HepG2 (cell line): ENCODE results near the gene GPR152. TPM values are rescaled to one million over a fixed set of nuclear protein-coding genes. Genes with fewer than 3 reads are reported as not detected.

ENCODE experiments used
- ATF7-NPFF ChIP-seq: sonication (generic); formaldehyde crosslinking; IDR thresholded peaks from 2 replicates; pipeline ENCODE4 v1.8.1; 2023; ENCODE audit warnings: mild to moderate bottlenecking, low read depth, missing genetic modification reagents, moderate library complexity
- DRAP1 ChIP-seq: IDR thresholded peaks from 2 replicates; pipeline ENCODE4 v1.6.1; 2016; ENCODE audit warnings: missing genetic modification reagents, missing compliant biosample characterization
- GATA4 ChIP-seq: sonication (generic); IDR thresholded peaks from 2 replicates; pipeline ENCODE4 v1.6.1; 2016; ENCODE audit warnings: antibody characterized with exemption, low read depth, borderline replicate concordance
- GATAD1 ChIP-seq: IDR thresholded peaks from 2 replicates; pipeline ENCODE4 v1.6.1; 2016; ENCODE audit warnings: missing genetic modification reagents, missing compliant biosample characterization
- MED8 ChIP-seq: sonication (generic); formaldehyde crosslinking; IDR thresholded peaks from 2 replicates; pipeline ENCODE4 v1.8.1; 2023; ENCODE audit warnings: mild to moderate bottlenecking, missing genetic modification reagents; ENCODE audit not compliant: insufficient replicate concordance
- MTF1 ChIP-seq: sonication (generic); formaldehyde crosslinking; IDR thresholded peaks from 2 replicates; pipeline ENCODE4 v1.5.0; 2020; ENCODE audit warnings: missing genetic modification reagents
- NR2F6 ChIP-seq, 2 experiments: IDR thresholded peaks; 2 replicates each; pipeline ENCODE4 v1.6.1; 2016; ENCODE audit warnings: antibody characterized with exemption in 1 of 2, mild to moderate bottlenecking in 1 of 2
- SAP130 ChIP-seq: IDR thresholded peaks from 2 replicates; pipeline ENCODE4 v1.6.1; 2016; ENCODE audit warnings: low read depth
- SMAD9 ChIP-seq: sonication (generic); formaldehyde crosslinking; IDR thresholded peaks from 2 replicates; pipeline ENCODE4 v1.5.1; 2020; ENCODE audit warnings: mild to moderate bottlenecking, missing genetic modification reagents
- SPEN ChIP-seq: sonication (generic); formaldehyde crosslinking; IDR thresholded peaks from 2 replicates; pipeline ENCODE4 v1.5.1; 2020; ENCODE audit warnings: low read depth, mild to moderate bottlenecking, missing genetic modification reagents
- SRY ChIP-seq: sonication (generic); formaldehyde crosslinking; IDR thresholded peaks from 2 replicates; pipeline ENCODE4 v1.8.0; 2022; ENCODE audit warnings: mild to moderate bottlenecking, missing genetic modification reagents
- U2AF1 ChIP-seq: fragments of 200-400 bp; formaldehyde crosslinking; optimal IDR thresholded peaks from 2 replicates; pipeline ENCODE3; 2017; ENCODE audit warnings: mild to moderate bottlenecking, low read depth, low read length
- ZKSCAN5 ChIP-seq: sonication (generic); formaldehyde crosslinking; IDR thresholded peaks from 2 replicates; pipeline ENCODE4 v1.5.1; 2020; ENCODE audit warnings: mild to moderate bottlenecking, missing genetic modification reagents
- ZNF224 ChIP-seq: sonication (generic); formaldehyde crosslinking; IDR thresholded peaks from 2 replicates; pipeline ENCODE4 v1.5.0; 2020; ENCODE audit warnings: mild to moderate bottlenecking, missing genetic modification reagents
- ZNF280D ChIP-seq: sonication (generic); formaldehyde crosslinking; IDR thresholded peaks from 2 replicates; pipeline ENCODE4 v1.5.1; 2020; ENCODE audit warnings: mild to moderate bottlenecking, missing genetic modification reagents
- ZNF543 ChIP-seq: sonication (generic); formaldehyde crosslinking; IDR thresholded peaks from 2 replicates; pipeline ENCODE4 v1.4.0; 2020; ENCODE audit warnings: mild to moderate bottlenecking, missing genetic modification reagents
- ZNF597 ChIP-seq: sonication (generic); formaldehyde crosslinking; IDR thresholded peaks from 2 replicates; pipeline ENCODE4 v1.5.0; 2020; ENCODE audit warnings: missing genetic modification reagents
- ZNF746 ChIP-seq: sonication (generic); formaldehyde crosslinking; IDR thresholded peaks from 2 replicates; pipeline ENCODE4 v1.8.0; 2022; ENCODE audit warnings: mild to moderate bottlenecking, missing genetic modification reagents
- polyA plus RNA-seq, 8 experiments: library from polyadenylated mRNA; depleted of rRNA in 3 of 8; stranded (reverse) in 7 of 8; unstranded in 1 of 8; fragments of >200 nt; fragmentation: Illumina TruSeq in 4 of 8; extraction: Trizol in 4 of 8; gene quantifications; 2 replicates each; pipeline versions ENCODE4 v1.2.1 to v1.2.3, GENCODE V29; 2011 to 2016; ENCODE audit warnings: low read depth in 4 of 8, missing spikeins in 1 of 8, mixed read lengths in 1 of 8; ENCODE audit not compliant: insufficient read depth in 1 of 8
- total RNA-seq, 5 experiments: library from RNA; depleted of rRNA; stranded (reverse); fragments of >200 nt; fragmentation: Illumina TruSeq; extraction: Trizol; gene quantifications; 2 replicates each; pipeline ENCODE4 v1.2.3, GENCODE V29; 2016; ENCODE audit warnings: low read depth in 1 of 5
- TF ChIP-seq, protein P1 (sequence below): sonication (generic); formaldehyde crosslinking; IDR thresholded peaks from 2 replicates; pipeline ENCODE4 v1.8.1; 2023; ENCODE audit warnings: mild to moderate bottlenecking, inconsistent platforms, moderate library complexity, missing genetic modification reagents, borderline replicate concordance
- TF ChIP-seq, protein P2 (sequence below), 2 experiments: sonication (generic) in 1 of 2; formaldehyde crosslinking in 1 of 2; IDR thresholded peaks; 2 replicates each; pipeline versions ENCODE4 v1.5.1 to v1.6.1; 2011 to 2020; ENCODE audit warnings: borderline replicate concordance in 1 of 2, low read depth in 1 of 2, low read length in 1 of 2, mild to moderate bottlenecking in 1 of 2, missing genetic modification reagents in 1 of 2, moderate library complexity in 1 of 2

GPR152 gene
- total and polyA plus RNA-seq, 2 of the 13 experiments (the other 11 are each of a cell fraction or from before 2014, with no cell fraction given): not detected

GRCh38 chr11:67464411-67465188 lies 12.1 kb upstream of the GPR152 start (continued):
- TF ChIP-seq ZNF280D (CRISPR knock-in tag) (peak; percentile 58; the same call in 1 of the 2 replicates), GATA4 (0 out of 2 replicates have a peak, but pooled peaks have one; percentile 32), ATF7-NPFF (CRISPR knock-in tag) (0 out of 2 replicates have a peak, but pooled peaks have one; percentile 17), SMAD9 (CRISPR knock-in tag) (peak; percentile 38; the same call in 1 of the 2 replicates), NR2F6 (IDR thresholded peaks at IDR 0.05) (no peak), NR2F6 (CRISPR knock-in tag; IDR thresholded peaks at IDR 0.05) (peak; percentile 5; the same call in 1 of the 2 replicates), ZNF597 (CRISPR knock-in tag) (no peak), GATAD1 (CRISPR knock-in tag) (peak; percentile 71), ZNF543 (CRISPR knock-in tag) (0 out of 2 replicates have a peak, but pooled peaks have one; percentile 14), MTF1 (CRISPR knock-in tag) (no peak), SPEN (CRISPR knock-in tag) (peak; percentile 60), ZNF746 (CRISPR knock-in tag) (no peak), SRY (CRISPR knock-in tag) (peak; percentile 4; the same call in 1 of the 2 replicates), MED8 (CRISPR knock-in tag) (no peak), SAP130 (CRISPR knock-in tag) (peak; percentile 73), DRAP1 (peak; percentile 67), ZKSCAN5 (CRISPR knock-in tag) (no peak), ZNF224 (no peak; the same call in 1 of the 2 replicates), U2AF1 (no peak)
- TF ChIP-seq, protein P1, sequence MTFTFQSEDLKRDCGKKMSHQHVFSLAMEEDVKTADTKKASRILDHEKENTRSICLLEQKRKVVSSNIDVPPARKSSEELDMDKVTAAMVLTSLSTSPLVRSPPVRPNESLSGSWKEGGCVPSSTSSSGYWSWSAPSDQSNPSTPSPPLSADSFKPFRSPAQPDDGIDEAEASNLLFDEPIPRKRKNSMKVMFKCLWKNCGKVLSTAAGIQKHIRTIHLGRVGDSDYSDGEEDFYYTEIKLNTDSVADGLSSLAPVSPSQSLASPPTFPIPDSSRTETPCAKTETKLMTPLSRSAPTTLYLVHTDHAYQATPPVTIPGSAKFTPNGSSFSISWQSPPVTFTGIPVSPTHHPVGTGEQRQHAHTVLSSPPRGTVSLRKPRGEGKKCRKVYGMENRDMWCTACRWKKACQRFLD (CRISPR knock-in tag): no peak
- TF ChIP-seq, protein P2, sequence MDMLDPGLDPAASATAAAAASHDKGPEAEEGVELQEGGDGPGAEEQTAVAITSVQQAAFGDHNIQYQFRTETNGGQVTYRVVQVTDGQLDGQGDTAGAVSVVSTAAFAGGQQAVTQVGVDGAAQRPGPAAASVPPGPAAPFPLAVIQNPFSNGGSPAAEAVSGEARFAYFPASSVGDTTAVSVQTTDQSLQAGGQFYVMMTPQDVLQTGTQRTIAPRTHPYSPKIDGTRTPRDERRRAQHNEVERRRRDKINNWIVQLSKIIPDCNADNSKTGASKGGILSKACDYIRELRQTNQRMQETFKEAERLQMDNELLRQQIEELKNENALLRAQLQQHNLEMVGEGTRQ (IDR thresholded peaks at IDR 0.05; ENCODE audit: low read depth, low read length): peak; percentile 81
- TF ChIP-seq, protein P2 (CRISPR knock-in tag; IDR thresholded peaks at IDR 0.05; ENCODE audit: borderline replicate concordance): no peak; the same call in 1 of the 2 replicates
